Brain microvascular endothelial cell (primary cell): ENCODE measurements around the gene TMEM190.

Experiments used
- DNase-seq: peaks from one replicate; pipeline ENCODE4 v3.0.0-alpha.2; 2020
- H3K27ac ChIP-seq: fragments of 250-450 bp; sonication (Bioruptor Pico); 2 replicates; pipeline ENCODE4 v1.5.1; 2020; ENCODE audit warnings: mild to moderate bottlenecking, moderate library complexity
- H3K27me3 ChIP-seq: fragments of 250-450 bp; sonication (Bioruptor Pico); replicated peaks from 2 replicates; pipeline ENCODE4 v1.5.1; 2020; ENCODE audit warnings: mild to moderate bottlenecking
- H3K36me3 ChIP-seq: fragments of 250-450 bp; sonication (Bioruptor Pico); replicated peaks from 2 replicates; pipeline ENCODE4 v1.5.1; 2020; ENCODE audit warnings: mild to moderate bottlenecking
- H3K4me3 ChIP-seq: 2 replicates; pipeline ENCODE4 v1.5.1; 2011; ENCODE audit warnings: low read depth, mild to moderate bottlenecking, control low read depth, low read length, moderate library complexity
- CTCF ChIP-seq: IDR thresholded peaks from 2 replicates; pipeline ENCODE4 v1.5.1; 2011; ENCODE audit warnings: low read depth, mild to moderate bottlenecking, moderate library complexity, low read length, control low read depth, inconsistent platforms; ENCODE audit errors: missing control alignments
- in situ Hi-C: cut with HindIII; loops from 2 replicates; pipeline ENCODE4 v1.10.0; 2017; ENCODE audit warnings: low sequenced_read_pairs, low pct_ligation_motif_present

The TMEM190 gene

GRCh38 chr19:55339889-55340783 is 36.5 kb upstream of the TMEM190 start:
- peak overlapping the region; percentile 44 for H3K27ac ChIP-seq
- peak overlapping the region; percentile 69 for H3K4me3 ChIP-seq
- no peak for DNase-seq
- H3K36me3 ChIP-seq = no peaks in the 10 kb centered on the region
- H3K27me3 ChIP-seq = no peaks in the 10 kb centered on the region
- TF ChIP-seq CTCF = no peak
- in situ Hi-C loops = no loop called here

- TF ChIP-seq CTCF = peak; percentile 48
- DNase-seq = no peak
- Histone ChIP-seq H3K27me3 (no peaks in the 10 kb centered on the region), H3K27ac (no peak overlapping the region), H3K36me3 (no peaks in the 10 kb centered on the region), H3K4me3 (peak overlapping the region; percentile 69)
- in situ Hi-C loops = no loop called here
Measured at GRCh38 chr19:55340784-55341147, 35.9 kb upstream of the TMEM190 start.

GRCh38 chr19:55341171-55341588 is 35.4 kb upstream of the TMEM190 start:
- peak; percentile 19 for DNase-seq
- Histone ChIP-seq H3K4me3 (peak overlapping the region; percentile 69), H3K27me3 (no peaks in the 10 kb centered on the region), H3K27ac (no peak overlapping the region), H3K36me3 (no peaks in the 10 kb centered on the region)
- no peak for TF ChIP-seq CTCF
- in situ Hi-C loops = no loop called here

- no peak for DNase-seq
- no peak for TF ChIP-seq CTCF
- Histone ChIP-seq H3K27ac (no peak overlapping the region), H3K27me3 (no peaks in the 10 kb centered on the region), H3K4me3 (no peak overlapping the region), H3K36me3 (no peaks in the 10 kb centered on the region)
- in situ Hi-C loops = no loop called here
Measured at GRCh38 chr19:55341595-55342531, 34.8 kb upstream of the TMEM190 start.

- no peak overlapping the region for H3K27ac ChIP-seq
- no peaks in the 10 kb centered on the region for H3K36me3 ChIP-seq
- in situ Hi-C loops = no loop called here
- H3K27me3 ChIP-seq = no peaks in the 10 kb centered on the region
- peak; percentile 10 for TF ChIP-seq CTCF
- no peak overlapping the region for H3K4me3 ChIP-seq
- no peak for DNase-seq
Measured at GRCh38 chr19:55344444-55344843, 32.2 kb upstream of the TMEM190 start.
